ENCODE measurements around the gene LPCAT1.

The LPCAT1 gene

DNA sequence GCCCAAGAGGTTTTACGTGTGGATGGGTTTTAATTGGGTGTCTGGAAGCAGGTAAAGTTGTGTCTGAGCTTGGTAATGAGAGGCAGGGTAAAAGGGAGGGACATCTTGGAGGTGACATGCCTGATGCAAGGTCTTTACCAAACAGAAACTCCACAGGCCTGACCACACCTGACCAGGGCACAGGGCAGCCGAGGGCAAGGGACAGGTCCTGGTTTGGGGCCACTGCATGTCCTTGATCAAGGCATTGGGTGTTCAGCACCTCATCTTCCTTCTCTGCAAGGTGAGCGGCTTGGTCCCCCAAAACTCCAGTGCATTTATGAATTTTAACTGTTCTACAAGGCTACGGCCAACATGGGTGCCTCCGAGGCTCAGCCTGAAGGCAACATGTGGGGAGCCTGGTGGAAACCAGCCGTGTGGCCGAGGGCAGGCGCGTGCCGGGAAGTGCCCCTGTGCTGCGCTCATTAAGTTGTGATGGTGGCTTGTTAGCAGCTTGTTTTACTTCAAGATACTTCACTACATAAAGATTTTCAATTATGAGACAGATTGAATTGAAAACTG lies 30.7 kb upstream of the LPCAT1 start:
- no peak for DNase-seq

- DNase-seq = no peak
Measured at GRCh38 chr5:1553539-1554409, 30.0 kb upstream of the LPCAT1 start.

DNA sequence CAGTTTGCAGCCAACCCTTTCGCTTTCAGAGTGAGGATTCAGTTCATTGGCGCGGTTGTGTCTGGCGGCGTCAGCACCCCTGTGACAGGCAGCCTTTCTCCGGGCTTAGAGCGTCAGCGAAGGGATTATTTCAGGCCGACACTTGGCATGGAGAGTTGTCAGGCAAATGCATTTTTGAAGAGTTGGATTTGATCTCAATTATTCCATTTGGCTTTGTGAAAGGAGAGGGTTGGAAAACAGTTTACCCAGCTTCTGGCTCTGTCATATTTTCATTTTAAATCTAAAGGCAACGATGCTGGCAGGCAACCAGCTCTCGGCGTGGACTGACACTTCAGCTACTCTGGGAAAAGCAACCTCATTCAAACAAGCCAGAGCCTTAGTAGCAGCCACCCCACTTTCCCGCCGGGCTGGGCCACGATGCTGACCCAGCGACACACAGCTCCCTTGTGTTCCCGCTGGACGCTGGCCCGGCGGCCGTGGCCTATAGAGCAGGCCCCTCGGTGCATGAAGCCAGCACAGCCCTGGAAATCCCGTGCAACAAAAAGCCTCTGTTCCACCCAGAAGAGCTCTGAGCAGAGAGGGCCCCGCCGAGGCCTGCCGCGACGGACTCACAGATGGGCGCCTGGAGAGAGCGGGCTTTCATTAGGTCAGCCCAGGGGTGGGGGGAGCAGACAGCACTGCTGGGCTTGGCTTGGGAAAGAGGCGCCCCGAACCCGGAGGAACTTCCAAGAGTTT lies 28.9 kb upstream of the LPCAT1 start:
- no peak for DNase-seq

GRCh38 chr5:1551426-1552301 lies 27.9 kb upstream of the LPCAT1 start:
- no peak for DNase-seq

GRCh38 chr5:1550287-1551076 lies 26.7 kb upstream of the LPCAT1 start:
- DNase-seq = no peak

- DNase-seq = no peak
Measured at GRCh38 chr5:1549475-1550030, 25.8 kb upstream of the LPCAT1 start.

- no peak for DNase-seq
Measured at GRCh38 chr5:1548702-1549474, 25.1 kb upstream of the LPCAT1 start.

DNA sequence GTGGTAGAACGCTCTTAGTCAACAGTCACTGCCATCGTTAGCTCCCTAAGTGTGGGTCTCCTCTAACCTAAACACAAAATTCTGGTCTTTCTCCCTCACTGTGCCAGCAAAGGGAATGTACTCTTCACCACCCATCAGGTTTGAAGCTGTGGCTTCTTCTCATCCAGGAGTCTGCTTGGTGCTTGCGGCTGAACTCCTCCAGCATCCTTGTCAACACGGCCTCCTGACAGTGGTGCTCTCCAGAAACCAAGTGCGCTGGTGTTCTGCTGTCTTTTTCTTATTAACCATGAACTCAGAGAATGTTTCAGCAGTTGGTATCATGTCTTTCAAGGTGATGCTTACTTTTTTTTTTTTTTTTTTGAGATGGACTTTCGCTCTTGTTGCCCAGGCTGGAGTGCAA lies 23.9 kb upstream of the LPCAT1 start:
- DNase-seq = no peak

DNA sequence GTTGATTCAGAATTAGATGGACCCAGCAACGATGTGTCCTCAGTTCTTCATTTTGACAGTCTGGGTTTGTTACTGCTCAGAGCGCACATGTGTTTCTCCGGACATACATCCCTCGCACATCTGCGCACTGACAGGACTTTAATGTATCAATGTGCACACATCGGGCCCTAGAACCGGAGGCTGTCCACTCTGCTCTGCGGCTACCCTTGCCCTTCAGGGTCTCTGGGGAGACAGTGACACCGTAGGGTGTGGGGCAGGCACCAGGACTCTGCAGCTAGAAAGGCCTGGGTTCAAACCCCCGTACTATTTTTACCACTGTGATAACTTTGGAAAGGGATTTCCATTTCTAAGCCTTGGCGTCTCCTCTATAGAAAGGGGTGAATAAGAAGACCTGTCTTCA lies 23.5 kb upstream of the LPCAT1 start:
- no peak for DNase-seq

DNA sequence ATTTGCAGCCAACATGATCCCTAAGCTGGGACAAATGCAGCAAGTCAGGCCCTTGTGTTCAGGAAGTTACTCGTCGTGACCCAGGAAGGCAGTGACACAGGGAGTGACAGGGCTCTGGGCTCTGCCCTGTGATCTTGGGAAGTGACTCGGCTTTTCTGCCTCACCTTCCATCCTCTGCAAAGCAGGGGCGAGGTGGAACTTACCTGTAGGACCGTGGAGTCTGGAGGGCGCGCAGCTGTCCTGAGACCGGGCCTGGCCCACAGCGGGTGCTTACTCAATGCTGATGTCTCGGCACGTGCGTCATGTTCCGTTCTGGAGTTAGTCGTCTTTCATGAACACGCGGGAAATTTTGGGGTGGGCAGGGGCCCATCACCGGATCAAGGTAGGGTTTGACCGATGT lies 22.8 kb upstream of the LPCAT1 start:
- DNase-seq = no peak

DNA sequence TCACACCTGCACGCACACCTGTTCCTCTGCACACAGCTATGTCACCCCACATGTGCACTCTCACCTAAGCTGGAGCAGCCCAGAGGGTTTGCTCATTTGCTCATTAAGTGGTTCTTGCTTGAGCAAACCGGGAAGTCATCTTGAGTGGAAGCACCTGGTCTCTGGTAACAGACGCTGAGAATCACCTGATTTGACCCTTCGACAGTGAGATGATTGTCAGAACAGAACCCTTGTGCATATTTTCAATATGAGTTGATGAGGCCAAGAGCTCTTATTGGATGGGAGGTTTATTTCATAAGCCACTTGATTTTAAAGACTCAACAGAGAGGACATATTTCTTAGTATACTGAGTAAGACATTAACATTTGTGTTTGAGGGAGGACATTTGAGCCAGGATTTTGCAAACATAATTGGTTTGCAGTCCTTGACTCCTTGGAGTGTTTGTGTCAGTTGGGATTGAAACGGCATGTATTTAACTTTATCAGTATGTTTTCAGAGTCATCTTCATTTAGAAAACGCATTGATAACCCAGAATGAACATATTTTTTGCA lies 22.1 kb upstream of the LPCAT1 start:
- DNase-seq = no peak

DNA sequence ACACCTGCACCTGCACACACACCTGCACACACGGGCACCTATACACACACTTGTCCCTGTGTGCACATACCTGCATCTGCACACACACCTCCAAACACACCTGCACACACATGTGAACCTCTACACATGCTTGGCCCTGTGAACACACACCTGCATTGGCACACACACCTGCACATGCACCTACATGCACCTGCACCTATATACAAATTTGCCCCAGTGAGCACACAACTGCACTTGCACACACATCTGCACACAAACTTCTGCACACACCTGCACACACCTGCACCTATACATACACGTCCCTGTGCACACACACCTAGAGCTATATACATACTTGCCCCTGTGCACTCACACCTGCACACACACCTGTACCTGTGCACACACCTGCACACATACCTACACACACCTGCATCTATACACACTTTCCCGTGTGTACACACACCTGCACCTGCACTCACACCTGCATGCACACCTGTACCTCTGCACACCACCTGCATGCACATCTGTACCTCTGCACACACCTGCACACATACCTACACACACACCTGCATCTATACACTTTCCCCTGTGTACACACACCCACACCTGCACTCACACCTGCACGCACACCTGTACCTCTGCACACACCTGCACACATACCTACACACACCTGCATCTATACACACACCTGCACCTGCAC lies 21.5 kb upstream of the LPCAT1 start:
- no peak for DNase-seq

GRCh38 chr5:1544294-1544961 lies 20.7 kb upstream of the LPCAT1 start:
- DNase-seq = no peak

DNA sequence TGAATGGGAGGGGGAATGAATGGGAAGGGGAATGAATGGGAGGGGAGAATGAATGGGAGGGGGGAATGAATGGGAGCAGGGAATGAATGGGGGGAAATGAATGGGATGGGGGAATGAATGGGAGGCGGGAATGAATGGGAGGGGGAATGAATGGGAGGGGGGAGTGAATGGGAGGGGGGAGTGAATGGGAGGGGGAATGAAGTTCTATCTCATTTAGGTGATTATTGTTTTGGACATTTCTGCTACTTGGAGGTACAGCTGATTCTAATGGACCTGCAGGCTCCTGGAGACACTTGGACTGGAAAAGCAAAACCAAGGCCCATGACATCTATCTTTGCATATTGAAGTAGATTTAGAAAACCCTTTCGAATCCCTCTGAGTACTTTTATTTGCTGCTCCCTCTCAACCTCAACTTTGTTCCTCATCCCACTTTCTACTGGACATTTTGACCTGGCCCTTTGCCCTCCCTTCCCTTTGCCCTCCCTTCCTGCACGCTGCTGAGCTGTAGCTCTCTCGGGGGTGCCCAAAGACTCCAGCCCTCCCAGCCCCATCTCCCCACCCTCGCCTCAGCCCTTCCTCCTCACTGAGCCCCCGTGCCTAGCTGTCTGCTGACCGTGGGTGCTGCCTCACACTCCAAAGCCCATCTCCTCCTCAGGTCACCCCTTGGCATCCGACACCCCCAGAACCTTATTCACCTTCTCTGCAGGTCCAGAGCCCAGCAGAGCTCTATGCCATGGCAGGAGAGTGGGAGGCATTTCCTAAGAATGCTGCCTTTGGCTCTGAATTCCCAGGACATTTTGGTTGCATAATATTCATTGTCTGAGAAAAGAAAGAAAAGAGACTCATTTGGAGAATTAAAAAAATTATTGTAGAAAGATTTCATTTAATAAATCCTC lies 19.9 kb upstream of the LPCAT1 start:
- DNase-seq = no peak

- DNase-seq = no peak
Measured at GRCh38 chr5:1542781-1543180, 19.0 kb upstream of the LPCAT1 start.

DNA sequence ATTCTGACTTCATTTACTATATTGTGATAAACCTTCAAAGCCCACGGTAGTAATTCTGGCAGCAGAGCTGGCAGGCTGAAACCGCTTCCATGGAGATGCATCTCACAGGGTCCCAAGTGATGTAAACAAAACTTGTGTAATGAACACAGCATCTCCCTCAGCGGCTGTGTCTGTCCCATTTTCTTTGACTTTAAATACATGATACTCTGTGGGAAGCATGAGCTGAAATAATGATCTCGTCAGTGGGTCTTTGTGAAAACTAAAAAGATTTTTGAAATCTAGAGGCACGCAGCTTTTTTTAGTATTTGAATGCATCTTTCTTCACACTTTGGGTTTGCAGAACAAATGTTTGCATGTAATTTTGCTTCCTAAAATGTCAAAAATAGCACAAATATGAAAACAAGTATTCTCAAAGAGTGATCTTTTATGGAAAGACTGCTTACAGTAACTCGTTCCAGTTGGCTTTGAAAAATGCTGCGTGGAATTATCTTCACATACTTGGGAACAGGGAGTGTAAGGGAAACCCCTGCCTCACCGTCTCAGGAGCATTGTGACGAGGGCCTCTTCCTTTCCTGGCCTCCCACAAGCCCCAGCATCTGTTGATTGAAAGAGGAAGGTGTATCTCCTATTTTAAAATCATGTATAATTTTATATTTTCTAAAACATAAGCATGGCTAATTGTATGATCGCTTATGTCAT lies 18.1 kb upstream of the LPCAT1 start:
- no peak for DNase-seq

- DNase-seq = no peak
Measured at GRCh38 chr5:1540831-1541701, 17.3 kb upstream of the LPCAT1 start.
